ENCODE measurements around the gene INPP5J.
A peak's percentile ranks its signal among the peaks of the same experiment; 100 is the strongest.
"Not testable (repeated sequence)": the region's sequence is repeated elsewhere in the genome, so short reads cannot be mapped to it uniquely, and the experiment has no call there.

Gene INPP5J

GRCh38 chr22:31100762-31101525 lies 21.8 kb upstream of the INPP5J start:
- Histone ChIP-seq H3K4me3 (no peak overlapping the region), H3K9me3 (no peaks in the 10 kb centered on the region), H3K4me1 (no peaks in the 10 kb centered on the region), H3K36me3 (replicated peaks) (no peaks in the 10 kb centered on the region), H3K27me3 (ENCODE audit: low read depth) (no peaks in the 10 kb centered on the region)
- no peak for DNase-seq (ENCODE audit: low spot score in 2 of 2)
- in situ Hi-C loops (cut with MboI; ENCODE audit: low sequenced_read_pairs): no loop called here

- in situ Hi-C loops (cut with MboI; ENCODE audit: low sequenced_read_pairs): no loop called here
- no peaks in the 10 kb centered on the region for H3K9me3 ChIP-seq
- peaks cover 7% of the 10 kb centered on the region; the same call in 1 of the 2 replicates for H3K4me1 ChIP-seq
- no peaks in the 10 kb centered on the region for H3K27me3 ChIP-seq (ENCODE audit: low read depth)
- no peak overlapping the region for H3K4me3 ChIP-seq
- no peak for DNase-seq (ENCODE audit: low spot score in 2 of 2)
- no peaks in the 10 kb centered on the region for H3K36me3 ChIP-seq (replicated peaks)
Measured at GRCh38 chr22:31102441-31103081, 20.2 kb upstream of the INPP5J start.

- Histone ChIP-seq H3K4me1 (peaks cover 10% of the 10 kb centered on the region), H3K9me3 (no peaks in the 10 kb centered on the region), H3K27me3 (ENCODE audit: low read depth) (no peaks in the 10 kb centered on the region), H3K36me3 (replicated peaks) (no peaks in the 10 kb centered on the region), H3K4me3 (no peak overlapping the region)
- in situ Hi-C loops (cut with MboI; ENCODE audit: low sequenced_read_pairs): no loop called here
- DNase-seq (ENCODE audit: low spot score in 2 of 2): no peak
Measured at GRCh38 chr22:31103111-31103510, 19.7 kb upstream of the INPP5J start.

- in situ Hi-C loops (cut with MboI; ENCODE audit: low sequenced_read_pairs): no loop called here
- H3K36me3 ChIP-seq (replicated peaks): no peaks in the 10 kb centered on the region
Measured at GRCh38 chr22:31103899-31104694, 18.7 kb upstream of the INPP5J start.

GRCh38 chr22:31104869-31105268 lies 17.9 kb upstream of the INPP5J start:
- in situ Hi-C loops (cut with MboI; ENCODE audit: low sequenced_read_pairs): no loop called here
- Histone ChIP-seq H3K27me3 (ENCODE audit: low read depth) (no peaks in the 10 kb centered on the region), H3K9me3 (no peaks in the 10 kb centered on the region), H3K36me3 (replicated peaks) (no peaks in the 10 kb centered on the region), H3K4me3 (no peak overlapping the region), H3K4me1 (peaks cover 10% of the 10 kb centered on the region)
- DNase-seq (ENCODE audit: low spot score in 2 of 2): no peak

More at GRCh38 chr22:31103899-31104694, 18.7 kb upstream of the INPP5J start:
- H3K4me3 ChIP-seq: no peak overlapping the region
- no peak for DNase-seq (ENCODE audit: low spot score in 2 of 2)
- no peaks in the 10 kb centered on the region for H3K27me3 ChIP-seq (ENCODE audit: low read depth)
- H3K4me1 ChIP-seq: peaks cover 10% of the 10 kb centered on the region
- no peaks in the 10 kb centered on the region for H3K9me3 ChIP-seq

GRCh38 chr22:31105282-31105929 lies 17.4 kb upstream of the INPP5J start:
- no peaks in the 10 kb centered on the region for H3K27me3 ChIP-seq (ENCODE audit: low read depth)
- peaks cover 10% of the 10 kb centered on the region for H3K4me1 ChIP-seq
- in situ Hi-C loops (cut with MboI; ENCODE audit: low sequenced_read_pairs): no loop called here
- no peaks in the 10 kb centered on the region for H3K36me3 ChIP-seq (replicated peaks)
- DNase-seq (ENCODE audit: low spot score in 2 of 2): no peak
- H3K9me3 ChIP-seq: no peaks in the 10 kb centered on the region
- no peak overlapping the region for H3K4me3 ChIP-seq

GRCh38 chr22:31106001-31106571 lies 16.7 kb upstream of the INPP5J start:
- Histone ChIP-seq H3K36me3 (replicated peaks) (no peaks in the 10 kb centered on the region), H3K4me3 (no peak overlapping the region), H3K27me3 (ENCODE audit: low read depth) (no peaks in the 10 kb centered on the region), H3K9me3 (no peaks in the 10 kb centered on the region), H3K4me1 (peaks cover 10% of the 10 kb centered on the region)
- DNase-seq (ENCODE audit: low spot score in 2 of 2): no peak
- in situ Hi-C loops (cut with MboI; ENCODE audit: low sequenced_read_pairs): no loop called here

- Histone ChIP-seq H3K27me3 (ENCODE audit: low read depth) (no peaks in the 10 kb centered on the region), H3K4me3 (peak overlapping the region; percentile 78)
- in situ Hi-C loops (cut with MboI; ENCODE audit: low sequenced_read_pairs): no loop called here
Measured at GRCh38 chr22:31106731-31107177, 16.0 kb upstream of the INPP5J start.

GRCh38 chr22:31107178-31107893 lies 15.4 kb upstream of the INPP5J start, which contains the start of gene SELENOM:
SELENOM (minus strand) TSS chr22:31107568; CDS start chr22:31107505, 63 bp downstream.
- Histone ChIP-seq H3K4me1 (peaks cover 10% of the 10 kb centered on the region), H3K9me3 (no peaks in the 10 kb centered on the region), H3K4me3 (peak within 1 kb of the TSS; percentile 78), H3K27me3 (ENCODE audit: low read depth) (no peaks in the 10 kb centered on the region), H3K36me3 (replicated peaks) (no peaks in the 10 kb centered on the region)
- in situ Hi-C loops (cut with MboI; ENCODE audit: low sequenced_read_pairs): no loop called here
- DNase-seq (ENCODE audit: low spot score in 2 of 2): peak; percentile 96 to 98

More at GRCh38 chr22:31106731-31107177, 16.0 kb upstream of the INPP5J start:
- H3K9me3 ChIP-seq: no peaks in the 10 kb centered on the region
- H3K4me1 ChIP-seq: peaks cover 10% of the 10 kb centered on the region
- DNase-seq (ENCODE audit: low spot score in 2 of 2): no peak
- no peaks in the 10 kb centered on the region for H3K36me3 ChIP-seq (replicated peaks)

- H3K4me1 ChIP-seq: peaks cover 10% of the 10 kb centered on the region
- H3K4me3 ChIP-seq: peak overlapping the region; percentile 78
- H3K27me3 ChIP-seq (ENCODE audit: low read depth): no peaks in the 10 kb centered on the region
- no peak for DNase-seq (ENCODE audit: low spot score in 2 of 2)
- H3K36me3 ChIP-seq (replicated peaks): no peaks in the 10 kb centered on the region
- in situ Hi-C loops (cut with MboI; ENCODE audit: low sequenced_read_pairs): no loop called here
- H3K9me3 ChIP-seq: peaks cover 3% of the 10 kb centered on the region; the same call in 1 of the 2 replicates
Measured at GRCh38 chr22:31107894-31108218, 14.9 kb upstream of the INPP5J start.

GRCh38 chr22:31112547-31113091 lies 10.1 kb upstream of the INPP5J start:
- H3K4me3 ChIP-seq; in situ Hi-C loops (cut with MboI; ENCODE audit: low sequenced_read_pairs); DNase-seq (ENCODE audit: low spot score in 2 of 2); H3K36me3 ChIP-seq (replicated peaks); H3K27me3 ChIP-seq (ENCODE audit: low read depth); H3K9me3 ChIP-seq; H3K4me1 ChIP-seq: not testable (repeated sequence)

- Histone ChIP-seq H3K9me3 (no peaks in the 10 kb centered on the region), H3K4me3 (no peak overlapping the region), H3K4me1 (peaks cover 4% of the 10 kb centered on the region; the same call in 1 of the 2 replicates), H3K36me3 (replicated peaks) (no peaks in the 10 kb centered on the region), H3K27me3 (ENCODE audit: low read depth) (no peaks in the 10 kb centered on the region)
- in situ Hi-C loops (cut with MboI; ENCODE audit: low sequenced_read_pairs): no loop called here
- DNase-seq (ENCODE audit: low spot score in 2 of 2): no peak
Measured at GRCh38 chr22:31118046-31118820, 4.5 kb upstream of the INPP5J start.
